HG03095 (cell line): Measurements from ENCODE around the gene HNRNPDL.
A peak's percentile ranks its signal among the peaks of the same experiment; 100 is the strongest.
"Not testable (repeated sequence)": the region's sequence is repeated elsewhere in the genome, so short reads cannot be mapped to it uniquely, and the experiment has no call there.

Experiments
- ATAC-seq: cut with Tn5 transposase; IDR thresholded peaks from one replicate; pipeline ENCODE4 v1.9.1; 2021; ENCODE audit warnings: moderate library complexity; ENCODE audit not compliant: unreplicated experiment

HNRNPDL gene

DNA sequence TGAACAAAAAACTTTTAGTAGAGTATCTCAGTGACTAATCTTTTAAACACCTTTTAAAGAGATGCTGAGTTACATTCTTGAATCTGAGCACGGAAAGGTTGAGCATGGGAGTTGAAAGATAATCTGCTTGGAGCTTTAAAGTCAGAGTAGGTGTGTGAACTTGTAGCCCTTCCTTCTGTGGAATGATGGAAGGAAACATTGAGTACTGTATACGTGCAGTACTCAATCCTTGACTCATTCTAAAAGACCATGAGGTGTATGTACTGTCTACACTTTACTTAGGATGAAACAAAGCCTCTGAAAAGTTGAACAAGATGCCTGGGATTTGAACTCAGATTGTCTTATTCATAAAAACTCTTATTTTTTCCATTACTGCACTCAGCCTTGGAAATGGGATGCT lies 3.5 kb upstream of the HNRNPDL start:
- no peak for ATAC-seq

- no peak for ATAC-seq
Measured at GRCh38 chr4:82432596-82432995, 2.3 kb upstream of the HNRNPDL start.

DNA sequence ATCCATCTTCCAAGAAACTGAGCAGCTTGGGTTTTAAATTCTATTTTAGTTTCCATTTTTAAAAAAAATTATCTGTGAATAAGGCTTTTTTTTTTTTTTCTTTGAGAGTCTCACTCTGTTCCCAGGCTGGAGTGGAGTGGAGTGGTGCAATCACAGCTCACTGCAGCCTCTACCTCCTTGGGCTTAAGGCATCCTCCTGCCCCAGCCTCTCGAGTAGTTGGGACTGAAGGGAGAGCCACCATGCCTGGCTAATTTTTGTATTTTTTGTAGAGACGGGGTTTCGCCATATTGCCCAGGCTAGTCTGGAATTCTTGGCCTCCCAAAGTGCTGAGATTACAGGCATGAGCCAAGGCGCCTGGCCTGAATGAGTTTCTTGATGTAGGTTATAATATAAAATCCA lies 1.6 kb upstream of the HNRNPDL start:
- ATAC-seq = no peak

- no peak for ATAC-seq
Measured at GRCh38 chr4:82430964-82431745, 893 bp upstream of the HNRNPDL start.

DNA sequence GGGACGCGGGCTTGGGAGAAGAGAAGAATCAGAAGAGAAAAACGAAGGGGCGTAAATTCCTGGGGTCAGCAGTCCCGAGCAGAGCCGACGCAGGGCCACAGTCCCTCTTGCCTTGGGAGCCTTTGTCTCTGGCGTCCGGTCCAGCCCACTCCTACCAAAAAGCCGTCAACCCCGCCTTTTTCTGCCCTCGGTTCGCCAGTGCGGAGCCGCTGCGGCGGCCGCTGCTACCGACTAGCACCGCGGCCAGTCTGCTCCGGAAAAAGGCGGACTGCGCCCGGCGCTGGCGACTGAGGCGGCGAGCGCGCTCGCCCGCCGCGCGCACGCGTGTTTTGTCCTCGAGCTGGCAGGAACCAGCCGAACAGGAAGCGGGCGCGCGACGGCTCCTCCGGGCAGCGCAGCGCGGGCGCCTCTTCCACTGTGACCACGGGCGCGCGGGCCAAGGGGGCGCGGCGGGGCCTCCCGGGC lies 502 bp downstream of the HNRNPDL start:
- ATAC-seq = peak; percentile 14

GRCh38 chr4:82428969-82429727 lies 1.1 kb downstream of the HNRNPDL start:
- peak; percentile 56 for ATAC-seq

DNA sequence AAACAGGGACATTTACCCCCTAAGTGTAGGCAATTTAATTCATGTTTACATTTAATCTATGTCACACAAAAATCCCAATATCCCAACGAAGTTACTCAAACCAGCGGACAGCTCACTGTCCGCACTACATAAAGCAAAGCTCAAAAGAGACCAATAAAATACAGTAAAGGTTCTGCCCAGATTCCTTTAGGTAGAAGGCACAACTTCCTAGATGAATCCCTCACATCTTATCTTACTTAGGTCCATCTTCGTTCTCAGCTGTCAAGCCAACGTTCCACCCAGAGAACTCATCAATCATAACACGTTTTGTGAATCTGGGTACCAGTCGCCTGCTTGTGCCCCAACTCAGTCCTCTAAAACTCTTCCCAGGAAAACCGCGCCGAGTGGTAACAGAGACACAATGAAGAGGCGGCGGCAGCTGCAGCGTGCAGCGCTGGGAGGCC lies 1.7 kb downstream of the HNRNPDL start:
- ATAC-seq = no peak

DNA sequence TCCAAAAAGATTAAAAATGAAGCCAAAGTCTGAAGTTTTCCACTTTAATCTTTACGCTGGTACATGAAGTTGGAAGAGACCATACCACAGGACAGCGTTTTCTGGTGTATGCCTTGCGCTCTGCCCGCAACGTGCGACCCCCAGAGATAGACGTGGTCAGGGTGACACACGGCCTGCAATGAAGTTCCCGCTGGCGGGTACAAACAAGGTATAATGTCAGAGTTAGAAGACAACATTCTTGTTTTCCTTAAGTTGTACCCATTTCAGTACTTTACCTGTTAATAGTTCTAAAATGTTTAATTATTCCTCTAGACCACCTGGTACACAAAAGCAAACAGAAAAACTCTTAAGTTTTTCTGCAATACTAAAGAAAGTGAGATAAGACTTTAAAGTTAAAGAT lies 4.8 kb downstream of the HNRNPDL start:
- no peak for ATAC-seq

DNA sequence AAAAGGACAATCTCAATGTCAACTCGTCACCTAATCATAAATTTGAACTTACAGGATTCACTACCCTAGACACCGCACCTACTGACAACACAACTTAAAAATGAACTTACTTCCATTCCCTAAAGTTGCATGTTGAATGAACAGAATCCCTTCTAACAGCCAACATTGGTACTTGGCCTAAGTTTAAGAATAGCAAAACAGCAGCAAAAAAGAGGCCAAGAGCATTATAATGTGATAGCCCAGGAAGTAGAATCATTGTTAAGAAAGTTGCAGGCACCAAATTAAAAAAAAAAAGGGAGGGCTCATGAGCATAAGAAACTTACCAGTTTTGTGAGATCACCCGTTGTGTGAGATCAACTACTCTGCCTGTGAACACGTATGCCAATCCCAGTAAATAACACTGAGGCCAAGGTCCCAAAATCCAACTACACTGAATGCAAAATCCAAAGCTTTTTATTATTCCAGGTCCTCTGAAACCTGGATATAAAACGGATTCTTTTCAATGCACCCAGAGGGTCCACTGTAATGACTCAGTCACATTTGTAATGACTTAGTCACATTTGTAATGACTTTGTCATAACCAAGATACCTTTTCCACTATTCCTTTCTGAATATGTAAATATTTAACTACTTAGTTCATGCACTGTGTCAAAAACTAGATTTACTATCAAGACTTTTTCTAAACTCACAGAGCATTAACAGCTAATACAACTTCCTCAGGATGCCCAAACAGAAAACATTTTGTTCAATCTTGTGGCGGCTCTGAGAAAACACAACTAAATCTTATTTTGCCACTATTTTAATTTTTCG lies 6.8 kb downstream of the HNRNPDL start:
- ATAC-seq = no peak

- ATAC-seq = no peak
Measured at GRCh38 chr4:82422616-82423015, 7.6 kb downstream of the HNRNPDL start.

DNA sequence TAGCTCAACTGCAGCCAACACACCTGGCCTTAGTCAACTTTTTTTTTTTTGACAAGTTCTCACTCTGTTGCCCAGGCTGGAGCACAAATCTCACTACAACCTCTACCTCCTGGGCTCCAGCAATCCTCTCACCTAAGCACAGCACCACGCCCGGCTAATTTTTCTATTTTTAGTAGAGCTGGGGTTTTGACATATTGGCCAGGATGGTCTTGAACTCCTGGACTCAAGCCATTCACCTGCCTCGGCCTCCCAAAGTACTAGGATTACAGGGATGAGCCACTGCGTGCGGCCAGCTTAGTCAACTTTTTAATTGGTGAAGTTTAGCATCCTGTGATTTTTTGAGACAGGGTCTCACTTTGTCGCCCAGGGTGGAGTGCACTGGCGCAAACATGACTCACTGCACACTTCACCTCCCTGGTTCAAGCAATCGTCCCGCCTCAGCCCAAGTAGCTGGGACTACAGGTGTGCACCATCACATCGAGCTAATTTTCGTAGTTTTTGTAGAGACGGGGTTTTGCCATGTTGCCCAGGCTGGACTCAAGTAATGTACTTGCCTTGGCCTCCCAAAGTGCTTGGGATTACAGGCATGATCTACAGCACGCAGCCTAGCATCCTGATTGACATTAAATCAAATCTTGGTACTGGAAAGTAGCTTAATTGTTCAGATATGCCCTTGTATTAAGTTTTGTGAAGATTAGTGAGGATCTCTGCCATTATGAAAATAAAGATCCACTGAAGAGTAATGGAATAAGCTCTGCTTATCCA lies 8.3 kb downstream of the HNRNPDL start:
- no peak for ATAC-seq

GRCh38 chr4:82419451-82419850 lies 10.8 kb downstream of the HNRNPDL start:
- no peak for ATAC-seq

- no peak for ATAC-seq
Measured at GRCh38 chr4:82415922-82416365, 14.3 kb downstream of the HNRNPDL start.

DNA sequence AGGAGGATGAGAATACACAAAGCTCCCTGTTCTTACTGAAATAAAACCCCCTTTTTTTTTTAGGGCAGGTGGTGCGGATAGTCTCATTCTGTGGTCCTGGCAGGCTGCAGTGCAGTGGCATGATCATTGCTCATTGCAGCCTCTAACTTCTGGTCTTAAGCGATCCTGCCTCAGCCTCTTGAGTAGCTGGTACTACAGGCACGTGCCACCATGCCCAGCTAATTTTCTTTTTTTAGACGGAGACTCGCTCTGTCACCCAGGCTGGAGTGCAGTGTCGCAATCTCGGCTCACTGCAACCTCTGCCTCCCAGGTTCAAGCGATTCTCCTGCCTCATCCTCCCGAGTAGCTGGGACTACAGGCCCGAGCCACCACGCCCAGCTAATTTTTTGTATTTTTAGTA lies 15.2 kb downstream of the HNRNPDL start:
- ATAC-seq = not testable (repeated sequence)

DNA sequence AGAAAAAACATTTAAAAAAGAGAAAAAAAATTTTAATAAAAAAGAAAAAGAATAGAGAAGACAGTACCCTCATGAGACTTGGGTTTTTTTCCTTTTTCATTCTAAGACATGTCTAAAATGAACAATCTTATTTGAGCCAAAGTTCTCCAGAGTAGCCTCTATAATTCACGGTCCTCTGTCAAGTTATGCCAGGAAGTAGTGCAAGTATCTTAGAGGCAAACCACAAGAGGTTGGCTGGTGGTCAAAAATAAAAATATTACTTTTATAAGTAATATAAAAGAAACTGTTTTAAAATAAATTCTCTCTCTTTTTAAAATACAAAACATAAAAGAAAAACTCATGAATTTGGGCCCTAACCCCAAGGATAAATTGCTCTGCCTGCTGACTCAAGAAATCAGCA lies 26.5 kb downstream of the HNRNPDL start:
- no peak for ATAC-seq

DNA sequence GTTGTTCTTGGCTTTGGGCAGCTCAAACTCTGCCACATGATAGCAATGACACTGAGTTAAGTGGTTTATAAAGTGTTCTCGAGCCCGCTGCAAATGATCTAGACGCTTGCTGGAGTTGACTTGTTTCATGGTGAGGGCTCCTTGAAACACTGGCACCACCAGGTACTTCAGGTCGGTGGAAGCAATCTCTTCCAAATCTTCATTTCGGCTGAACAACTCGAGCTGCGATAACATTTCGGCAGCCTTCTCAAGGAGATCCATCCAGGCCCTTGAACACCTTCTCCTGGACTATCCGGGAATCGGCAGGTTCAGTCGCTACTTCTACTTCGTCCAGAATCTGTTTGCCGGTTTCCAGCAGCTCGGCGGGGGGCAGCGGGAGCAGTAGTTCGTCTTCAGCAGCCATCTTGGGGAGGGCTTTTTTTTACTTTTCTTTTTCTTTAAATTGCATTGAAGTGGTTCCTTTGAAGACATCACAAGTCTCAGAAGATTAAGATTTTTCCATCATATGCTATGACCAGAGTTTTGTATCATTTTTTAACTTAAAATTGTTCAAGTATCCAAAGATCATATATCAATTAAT lies 28.0 kb downstream of the HNRNPDL start:
- no peak for ATAC-seq

GRCh38 chr4:82401600-82401999 lies 28.7 kb downstream of the HNRNPDL start:
- no peak for ATAC-seq

- ATAC-seq = no peak
Measured at GRCh38 chr4:82398263-82398662, 32.0 kb downstream of the HNRNPDL start.

- ATAC-seq = no peak
Measured at GRCh38 chr4:82397527-82397926, 32.7 kb downstream of the HNRNPDL start.

- no peak for ATAC-seq
Measured at GRCh38 chr4:82394896-82395295, 35.4 kb downstream of the HNRNPDL start.
